Breast epithelium (tissue), 3 donors: ENCODE data around the gene ARID1B.

Experiments used
- POLR2AphosphoS5 ChIP-seq, 3 donors: sonication (generic); formaldehyde crosslinking; IDR thresholded peaks; one replicate each; pipeline ENCODE4 v1.6.1; 2017; ENCODE audit warnings: antibody characterized with exemption in 3 of 3
- TF ChIP-seq, protein P1 (sequence below), 3 donors: fragments of 450-650 bp; IDR thresholded peaks; one replicate each; pipeline ENCODE4 v1.5.1; 2016 to 2017; ENCODE audit warnings: antibody characterized with exemption in 3 of 3, mild to moderate bottlenecking in 3 of 3, moderate library complexity in 3 of 3

DNA sequence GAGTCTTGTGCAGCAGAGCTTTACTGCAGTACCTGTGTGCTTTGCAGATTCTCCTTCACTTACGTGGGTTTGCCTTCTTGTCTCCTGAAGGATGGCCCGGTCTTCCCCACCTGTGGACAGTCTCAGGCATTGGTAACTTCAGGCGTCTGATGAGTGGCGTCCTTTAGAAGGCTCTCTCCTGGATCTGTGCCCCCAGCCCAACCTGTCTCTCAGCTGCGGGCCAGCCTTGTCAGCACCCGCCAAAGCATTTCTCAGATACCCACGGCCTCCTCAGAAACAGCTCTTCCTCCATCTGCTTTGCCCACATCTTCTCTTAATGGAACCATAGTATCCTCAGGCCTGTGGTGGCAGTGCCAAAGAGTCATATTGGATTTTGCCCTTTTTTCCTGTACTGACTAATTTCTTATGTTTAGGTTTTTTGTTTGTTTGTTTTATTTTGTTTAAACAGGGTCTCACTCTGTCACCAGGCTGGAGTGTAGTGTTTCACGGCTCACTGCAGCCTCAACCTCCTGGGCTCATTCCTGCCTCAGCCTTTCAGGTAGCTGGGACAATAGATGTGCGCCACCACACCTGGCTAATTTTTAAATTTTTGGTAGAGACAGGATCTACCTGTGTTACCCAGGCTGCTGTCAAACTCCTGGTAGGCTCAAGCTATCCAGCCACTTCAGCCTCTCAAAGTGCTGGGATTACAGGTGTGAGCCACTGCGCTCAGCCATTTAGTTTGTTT lies 96.6 kb downstream of the ARID1B start:
- TF ChIP-seq, protein P1, sequence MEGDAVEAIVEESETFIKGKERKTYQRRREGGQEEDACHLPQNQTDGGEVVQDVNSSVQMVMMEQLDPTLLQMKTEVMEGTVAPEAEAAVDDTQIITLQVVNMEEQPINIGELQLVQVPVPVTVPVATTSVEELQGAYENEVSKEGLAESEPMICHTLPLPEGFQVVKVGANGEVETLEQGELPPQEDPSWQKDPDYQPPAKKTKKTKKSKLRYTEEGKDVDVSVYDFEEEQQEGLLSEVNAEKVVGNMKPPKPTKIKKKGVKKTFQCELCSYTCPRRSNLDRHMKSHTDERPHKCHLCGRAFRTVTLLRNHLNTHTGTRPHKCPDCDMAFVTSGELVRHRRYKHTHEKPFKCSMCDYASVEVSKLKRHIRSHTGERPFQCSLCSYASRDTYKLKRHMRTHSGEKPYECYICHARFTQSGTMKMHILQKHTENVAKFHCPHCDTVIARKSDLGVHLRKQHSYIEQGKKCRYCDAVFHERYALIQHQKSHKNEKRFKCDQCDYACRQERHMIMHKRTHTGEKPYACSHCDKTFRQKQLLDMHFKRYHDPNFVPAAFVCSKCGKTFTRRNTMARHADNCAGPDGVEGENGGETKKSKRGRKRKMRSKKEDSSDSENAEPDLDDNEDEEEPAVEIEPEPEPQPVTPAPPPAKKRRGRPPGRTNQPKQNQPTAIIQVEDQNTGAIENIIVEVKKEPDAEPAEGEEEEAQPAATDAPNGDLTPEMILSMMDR (IDR thresholded peaks at IDR 0.05): no peak
- TF ChIP-seq POLR2AphosphoS5 (IDR thresholded peaks at IDR 0.05): no peak
